Glomerular visceral epithelial cell (primary cell): ENCODE results near the gene MYD88.
A peak's percentile ranks its signal among the peaks of the same experiment; 100 is the strongest.

ENCODE experiments used
- DNase-seq: peaks from one replicate; pipeline ENCODE4 v3.0.0-alpha.2; 2016; ENCODE audit errors: extremely low spot score

Gene MYD88

GRCh38 chr3:38138349-38139190 is at the start of gene MYD88:
Gene MYD88, plus strand, starts transcription at chr3:38138661. Its CDS starts 40 bp downstream, at chr3:38138701.
- peak; percentile 63 for DNase-seq

DNA sequence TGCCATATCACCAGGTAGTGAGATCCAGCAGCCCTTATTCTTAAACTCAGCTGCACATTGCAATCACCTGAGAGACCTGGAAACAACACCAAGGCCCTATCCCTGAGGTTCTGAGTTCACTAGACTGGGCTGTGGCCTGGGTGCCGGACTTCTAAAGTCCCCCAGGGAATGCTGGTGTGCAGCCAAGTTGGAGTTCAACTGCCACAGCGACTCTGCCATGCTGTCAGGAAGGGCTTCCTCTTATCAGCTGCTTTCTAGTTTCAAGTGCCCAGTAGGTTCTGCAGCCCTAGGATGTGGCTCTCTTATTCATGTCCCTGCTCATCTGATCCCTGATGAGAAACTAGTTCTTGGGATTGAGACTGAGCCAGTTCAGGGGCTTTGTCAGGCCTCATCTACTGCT is 49.3 kb upstream of the MYD88 start:
- DNase-seq: no peak

DNA sequence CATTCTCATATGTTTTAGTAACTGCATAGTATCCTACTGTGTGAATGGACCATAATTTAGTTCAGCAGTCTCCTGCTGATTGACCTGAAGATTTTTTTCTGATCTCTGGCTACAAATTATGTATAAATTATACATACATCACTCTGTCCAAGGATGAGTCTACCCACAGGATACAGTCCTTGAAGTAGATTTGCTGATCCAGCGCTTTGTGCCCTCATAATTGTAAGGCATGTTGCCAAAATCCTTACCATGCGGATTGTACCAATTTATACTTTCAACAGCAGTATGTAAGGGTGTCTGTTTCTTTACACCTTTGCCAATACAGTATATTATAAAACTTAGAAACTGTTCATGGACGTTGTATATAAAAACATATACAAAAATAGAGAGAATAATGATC is 48.0 kb upstream of the MYD88 start:
- no peak for DNase-seq

DNA sequence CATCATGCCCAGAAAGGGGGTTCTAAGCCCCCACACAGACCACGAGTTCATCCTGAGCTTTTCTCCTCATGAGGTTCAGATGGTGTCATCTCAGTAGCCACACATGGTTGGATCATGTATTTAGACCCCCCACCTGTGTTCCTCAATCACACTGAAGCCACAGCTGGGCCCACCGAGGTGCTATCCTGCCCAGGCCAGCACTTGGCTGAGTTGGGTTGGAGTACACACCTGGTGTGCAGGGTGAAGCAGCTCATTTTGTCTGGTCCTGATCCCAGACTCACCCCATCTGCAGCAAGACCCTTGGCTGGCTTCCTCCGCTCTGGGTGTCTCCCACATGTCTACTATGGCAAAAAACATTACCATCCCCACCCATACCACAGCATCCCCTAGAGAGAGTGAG is 43.5 kb upstream of the MYD88 start:
- no peak for DNase-seq

- no peak for DNase-seq
Observed at GRCh38 chr3:38095669-38096483, 42.6 kb upstream of the MYD88 start.

GRCh38 chr3:38097446-38098375 is 40.8 kb upstream of the MYD88 start:
- no peak for DNase-seq

- no peak for DNase-seq
Observed at GRCh38 chr3:38098376-38098723, 40.1 kb upstream of the MYD88 start.

- no peak for DNase-seq
Observed at GRCh38 chr3:38099518-38099917, 38.9 kb upstream of the MYD88 start.

DNA sequence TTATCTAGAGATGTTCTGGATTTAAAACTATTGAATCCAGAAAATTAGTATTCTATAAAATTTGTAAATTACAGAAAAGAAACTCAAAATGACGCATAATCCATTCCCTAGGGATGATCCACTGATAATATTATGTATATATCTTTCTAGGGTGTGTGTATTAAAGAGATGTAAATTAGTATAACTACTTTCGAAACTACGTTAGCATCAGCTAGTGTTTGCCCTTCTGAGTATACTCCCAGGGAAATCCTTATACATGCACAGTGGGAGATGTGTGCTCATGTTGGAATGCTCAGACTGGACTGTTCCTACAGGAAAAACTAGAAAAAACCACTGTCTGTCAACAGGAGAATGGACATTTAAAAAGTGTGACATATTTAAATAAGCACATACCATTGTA is 38.0 kb upstream of the MYD88 start:
- DNase-seq: no peak

- no peak for DNase-seq
Observed at GRCh38 chr3:38101811-38102443, 36.5 kb upstream of the MYD88 start.

- DNase-seq: no peak
Observed at GRCh38 chr3:38102444-38102814, 36.0 kb upstream of the MYD88 start.

DNA sequence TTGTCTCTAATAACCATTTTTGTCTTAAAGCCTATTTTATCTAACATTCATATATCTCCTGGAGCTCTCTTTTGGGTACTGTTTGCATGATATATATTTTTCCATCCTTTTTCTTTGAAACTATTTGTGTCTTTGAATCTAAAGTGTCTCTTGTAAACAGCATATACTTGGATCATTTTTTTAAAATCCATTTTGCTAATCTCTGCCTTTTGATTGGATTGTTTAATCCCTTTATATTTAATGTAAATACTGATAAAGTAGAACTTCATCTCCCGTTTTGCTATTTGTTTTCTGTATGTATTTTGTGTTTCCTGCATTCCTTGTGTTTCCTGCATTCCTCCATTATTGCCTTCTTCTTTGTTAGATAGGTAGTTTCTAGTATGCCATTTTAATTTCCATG is 32.9 kb upstream of the MYD88 start:
- no peak for DNase-seq

DNA sequence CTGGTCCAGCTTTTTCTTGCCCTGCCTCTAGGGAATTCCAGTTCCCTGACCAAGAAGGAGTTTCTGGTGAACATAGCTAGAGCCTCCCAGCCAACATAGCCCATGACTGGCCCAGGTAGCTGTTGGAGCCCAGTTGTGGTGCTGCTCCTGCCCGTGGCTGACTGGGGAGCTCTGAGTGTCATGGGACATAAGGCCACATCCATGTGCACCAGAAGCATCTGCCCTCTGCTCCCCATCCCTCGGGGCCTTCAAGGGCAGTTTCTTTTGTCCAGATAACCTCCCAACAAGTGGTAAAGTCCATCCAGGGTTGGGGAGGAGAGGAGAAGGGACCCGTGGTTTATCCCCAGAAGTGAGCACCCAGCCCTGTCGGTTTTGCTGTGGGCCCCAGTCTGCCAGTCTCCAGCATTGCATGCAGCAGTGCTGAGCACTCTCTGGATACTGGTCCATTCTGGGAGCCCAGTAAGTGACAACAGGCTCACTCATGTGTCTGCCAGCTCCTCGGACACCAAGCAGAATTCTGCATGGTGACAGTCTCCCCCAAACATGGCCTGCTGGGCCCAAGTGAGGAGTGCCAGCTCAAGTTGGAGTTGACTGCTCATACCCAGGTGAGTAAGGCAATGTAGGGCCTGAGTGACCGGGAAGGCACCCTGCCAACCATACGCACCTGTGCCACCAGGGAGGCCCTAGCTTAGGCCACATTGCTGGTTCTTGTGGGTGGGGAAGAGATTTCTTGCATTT is 30.4 kb upstream of the MYD88 start:
- DNase-seq: no peak

DNA sequence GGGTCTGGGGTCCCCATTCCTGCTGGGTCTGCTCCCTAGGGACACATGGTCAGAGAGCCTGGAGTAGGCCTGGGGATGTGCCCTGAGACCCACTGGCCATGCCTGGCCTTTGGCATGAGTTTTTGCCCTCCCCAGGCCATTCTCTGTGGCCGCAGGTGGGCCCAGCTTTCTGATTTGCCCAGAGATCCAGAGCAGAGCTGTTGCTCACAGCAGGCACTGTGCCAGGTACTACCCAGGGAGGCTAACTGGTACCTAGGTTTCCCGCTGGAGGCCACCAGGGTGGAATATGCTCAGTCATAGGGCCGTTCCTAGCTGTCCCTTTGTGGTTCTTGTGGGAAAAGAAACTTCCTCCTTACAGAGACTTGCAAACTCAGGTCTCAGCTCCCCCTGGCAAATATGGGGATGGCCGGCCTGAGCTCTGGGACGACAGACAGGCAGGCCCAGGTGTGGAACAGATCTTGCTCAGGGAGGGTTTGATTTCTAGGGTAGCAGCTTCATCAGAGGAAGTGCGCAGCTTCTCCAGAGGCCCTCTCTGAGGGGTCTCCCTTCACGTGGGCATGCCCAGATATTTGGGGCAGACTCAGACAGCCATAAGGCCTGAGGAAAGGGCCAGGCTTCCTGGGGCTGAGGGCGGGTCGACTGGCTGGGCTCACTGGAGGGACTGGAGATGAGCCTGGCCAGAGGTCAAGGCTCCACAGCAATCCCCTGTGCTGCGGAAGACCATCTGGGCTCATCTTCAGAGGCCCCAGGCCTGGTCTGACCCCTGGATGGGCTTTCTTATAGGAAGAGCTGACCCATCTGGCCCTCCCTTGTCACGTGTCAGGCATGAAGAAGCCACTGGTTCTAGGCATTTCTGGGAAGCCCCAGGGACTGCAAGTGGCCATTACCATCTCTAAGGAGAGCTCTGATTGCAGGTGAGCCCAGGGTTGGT is 29.5 kb upstream of the MYD88 start:
- DNase-seq: no peak

DNA sequence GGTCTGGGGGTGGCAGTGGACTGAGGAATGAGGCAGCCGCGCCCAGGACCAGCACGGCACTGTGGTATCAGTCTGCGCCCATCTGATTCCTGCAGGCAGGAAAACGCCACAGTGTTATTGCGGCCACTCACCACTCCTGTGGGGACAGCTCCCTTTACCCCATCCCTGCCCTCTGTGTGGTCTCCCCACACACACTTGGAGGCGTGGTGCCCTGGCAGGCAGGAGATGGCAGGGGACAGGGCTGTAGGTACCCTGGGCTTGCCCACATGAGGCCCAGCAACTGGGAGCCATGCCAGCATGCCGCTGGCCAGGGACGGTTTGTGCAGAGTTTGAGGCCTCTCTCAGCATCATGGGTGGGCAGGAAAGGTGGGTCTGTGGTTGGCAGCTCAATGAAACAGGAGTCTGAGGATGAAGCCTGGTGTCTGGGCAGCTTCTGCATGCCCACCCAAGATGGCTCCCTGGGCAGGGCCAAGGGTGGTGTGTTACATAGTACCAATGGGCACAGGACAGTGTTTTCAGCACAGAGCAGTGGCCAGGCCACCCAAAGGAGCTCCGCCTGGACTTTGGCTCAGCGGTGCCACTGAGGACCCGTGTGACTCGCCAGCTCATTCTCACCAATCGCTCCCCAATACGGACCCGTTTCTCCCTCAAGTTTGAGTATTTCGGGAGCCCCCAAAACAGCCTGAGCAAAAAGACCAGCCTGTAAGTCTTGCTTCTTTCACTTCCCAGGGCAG is 28.7 kb upstream of the MYD88 start:
- DNase-seq: no peak

GRCh38 chr3:38110314-38111050 is 28.0 kb upstream of the MYD88 start:
- no peak for DNase-seq

DNA sequence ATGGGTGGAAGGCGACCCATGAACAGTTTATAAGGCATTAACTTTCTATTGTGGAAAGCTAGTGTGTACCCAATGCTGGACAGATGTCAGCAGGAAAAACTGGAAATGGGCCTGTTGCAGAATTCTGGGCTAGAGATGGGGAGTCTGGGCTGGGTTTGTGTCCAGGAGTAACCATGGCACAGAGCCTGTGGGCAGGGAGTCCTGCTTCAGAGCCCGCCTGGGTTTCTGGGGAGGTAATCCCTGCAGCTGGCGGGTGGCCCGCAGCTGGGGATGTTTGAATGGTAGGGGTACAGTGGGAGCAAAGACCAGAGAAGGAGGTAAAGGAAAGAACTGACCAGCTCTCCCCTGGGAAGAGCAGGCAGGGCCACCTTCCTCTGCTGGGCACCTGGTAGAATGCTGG is 27.3 kb upstream of the MYD88 start:
- DNase-seq: no peak

- DNase-seq: no peak
Observed at GRCh38 chr3:38111696-38112377, 26.6 kb upstream of the MYD88 start.
